ENCODE measurements around the gene CMIP.
"Not testable (repeated sequence)": the region's sequence is repeated elsewhere in the genome, so short reads cannot be mapped to it uniquely, and the experiment has no call there.

The CMIP gene

GRCh38 chr16:81675662-81676061, 231.1 kb downstream of the CMIP start:
- no peak for DNase-seq

GRCh38 chr16:81676066-81676882, 231.7 kb downstream of the CMIP start:
- DNase-seq, result no peak

DNA sequence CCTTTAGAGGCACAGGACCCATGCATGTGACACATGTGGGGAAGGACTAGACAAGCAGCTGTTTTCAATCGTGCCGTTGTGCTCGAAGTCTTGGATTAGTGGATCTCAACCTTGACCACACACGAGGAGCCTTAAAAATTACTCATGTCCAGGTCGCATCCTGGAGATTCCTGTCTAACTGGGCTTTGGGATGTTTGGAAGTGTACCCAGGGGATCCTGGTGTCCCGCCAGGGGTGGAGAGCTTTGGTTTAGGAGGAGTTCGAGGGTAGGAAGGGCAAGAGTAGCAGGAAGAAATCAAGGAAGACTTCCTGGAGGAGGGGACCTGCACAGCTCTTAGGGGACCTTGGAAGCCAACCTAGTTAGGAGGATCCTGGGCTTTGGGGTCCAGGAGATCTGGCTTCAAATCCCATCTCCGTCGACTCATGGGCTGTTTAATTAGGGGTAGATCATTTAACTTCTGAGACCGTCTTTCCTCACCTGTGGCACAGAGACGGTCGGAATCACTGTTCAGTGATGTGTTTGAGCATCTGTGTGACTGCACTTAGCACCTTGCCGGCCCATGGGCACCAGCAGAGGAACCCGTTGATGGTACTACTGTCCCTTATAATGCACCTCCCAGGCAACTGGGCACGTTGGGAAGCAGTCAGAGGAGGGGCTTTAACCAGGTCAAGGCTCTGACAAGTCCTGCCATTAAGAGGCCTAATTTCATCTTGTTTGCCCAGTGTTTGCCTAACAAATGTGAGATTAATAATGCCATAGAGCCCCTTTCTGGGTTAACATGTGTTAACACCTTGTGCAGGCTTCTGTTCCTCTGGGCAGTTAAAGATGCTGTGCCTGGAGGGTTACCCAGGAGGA, 232.5 kb downstream of the CMIP start:
- no peak for DNase-seq

- no peak for DNase-seq
Observed at GRCh38 chr16:81678326-81679095, 233.9 kb downstream of the CMIP start.

DNA sequence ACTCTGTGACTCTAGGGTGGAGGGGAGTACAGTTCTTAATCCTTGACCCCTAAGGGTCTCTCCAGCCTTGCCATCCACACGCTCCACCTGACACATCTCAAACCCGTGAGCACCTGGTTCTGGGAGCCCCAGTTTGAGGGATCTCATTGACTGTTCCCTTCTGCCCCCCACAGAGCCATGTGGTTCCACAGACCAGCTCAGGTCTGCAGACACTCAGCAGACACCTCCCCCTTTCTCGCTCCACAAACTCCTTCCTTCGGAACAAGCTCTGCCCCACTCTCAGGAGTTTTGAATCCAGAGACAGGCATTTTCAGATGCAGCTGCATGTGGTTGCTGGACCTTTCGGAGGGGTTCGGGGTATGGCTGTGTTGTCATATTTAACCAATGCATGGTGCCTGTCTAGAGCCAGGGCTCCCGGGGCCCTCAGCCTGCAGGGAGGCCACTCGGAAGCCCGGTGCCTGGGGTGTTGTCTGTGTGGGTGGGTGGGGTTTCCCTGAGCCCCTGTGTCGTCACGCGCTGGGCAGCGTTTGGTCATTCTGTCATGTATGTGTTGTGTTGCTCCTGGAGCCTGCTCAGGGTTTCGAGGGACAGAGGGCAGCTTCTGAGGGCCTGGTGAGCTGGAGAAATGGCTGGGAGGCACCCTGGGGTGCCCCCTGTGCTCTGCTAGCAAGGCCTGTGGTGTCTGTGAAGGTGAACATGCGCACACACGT, 235.3 kb downstream of the CMIP start:
- DNase-seq, result no peak

- no peak for DNase-seq
Observed at GRCh38 chr16:81680444-81681275, 236.1 kb downstream of the CMIP start.

DNA sequence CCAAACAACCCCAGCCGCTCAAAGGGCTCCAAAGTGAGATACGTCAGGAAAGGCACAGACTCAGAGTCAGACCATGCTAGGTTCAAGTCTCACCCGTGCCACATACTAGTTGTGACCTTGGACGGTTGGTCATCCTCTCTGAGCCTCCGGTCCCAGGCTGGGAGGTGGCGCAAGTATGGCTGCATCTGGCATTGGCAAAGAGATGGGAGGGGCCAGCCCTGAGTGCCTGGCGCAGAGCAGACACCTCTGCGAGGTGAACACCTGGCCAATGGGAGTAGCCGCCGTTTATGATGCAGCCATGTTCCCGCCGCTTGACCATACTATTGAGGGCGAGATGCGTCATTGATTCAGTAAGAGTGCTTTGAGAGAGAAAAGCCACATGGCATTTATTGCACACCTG, 236.7 kb downstream of the CMIP start:
- DNase-seq, result no peak

DNA sequence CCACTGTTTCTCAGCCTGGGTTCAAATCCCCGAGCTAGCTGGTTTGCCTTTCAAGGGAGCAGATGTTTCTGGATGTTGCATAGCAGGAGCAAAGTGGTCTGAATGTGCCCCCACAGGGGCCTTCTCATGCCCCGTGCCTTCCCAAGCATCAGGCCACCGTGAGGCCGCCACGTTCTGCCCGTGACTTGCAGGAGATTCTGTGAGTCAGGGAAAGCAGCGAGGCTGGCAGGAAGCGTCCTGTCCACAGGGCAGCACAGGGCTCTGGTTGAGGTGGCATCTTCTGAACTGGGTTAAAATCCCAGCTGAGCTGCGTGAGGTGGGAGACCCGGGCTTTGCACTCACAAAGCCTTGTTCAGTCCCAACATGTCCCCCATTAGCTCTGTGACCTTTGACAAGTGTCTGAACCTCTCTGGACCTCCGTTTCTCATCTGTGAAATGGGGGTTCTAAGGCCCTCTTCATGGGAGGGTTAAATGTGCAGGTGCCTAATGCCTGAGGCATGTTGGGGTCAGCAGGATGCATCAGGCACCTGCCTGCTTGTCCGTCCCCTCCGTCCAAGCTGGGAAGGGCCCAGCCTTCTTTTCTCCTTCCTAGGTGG, 239.7 kb downstream of the CMIP start:
- DNase-seq, result no peak

DNA sequence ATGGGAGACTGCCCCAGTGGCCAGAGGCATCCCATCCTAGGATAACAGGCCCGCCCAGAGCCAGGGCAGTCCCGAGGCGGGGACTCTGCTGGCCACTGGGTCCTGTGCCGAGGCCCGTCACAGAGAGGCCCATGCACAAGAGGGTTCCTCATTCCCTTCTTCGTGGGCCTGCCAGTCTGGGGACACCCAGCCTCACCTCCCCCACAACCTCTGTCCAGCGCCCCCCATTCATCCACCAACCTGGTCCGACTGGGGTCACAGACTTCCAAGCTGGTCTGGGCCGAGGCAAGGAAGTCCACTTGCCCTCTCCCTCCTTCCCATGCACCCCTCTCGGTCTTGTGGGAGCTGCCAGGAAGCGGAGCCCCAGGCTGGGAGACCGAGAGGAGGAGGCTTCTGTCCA, 240.3 kb downstream of the CMIP start:
- no peak for DNase-seq

DNA sequence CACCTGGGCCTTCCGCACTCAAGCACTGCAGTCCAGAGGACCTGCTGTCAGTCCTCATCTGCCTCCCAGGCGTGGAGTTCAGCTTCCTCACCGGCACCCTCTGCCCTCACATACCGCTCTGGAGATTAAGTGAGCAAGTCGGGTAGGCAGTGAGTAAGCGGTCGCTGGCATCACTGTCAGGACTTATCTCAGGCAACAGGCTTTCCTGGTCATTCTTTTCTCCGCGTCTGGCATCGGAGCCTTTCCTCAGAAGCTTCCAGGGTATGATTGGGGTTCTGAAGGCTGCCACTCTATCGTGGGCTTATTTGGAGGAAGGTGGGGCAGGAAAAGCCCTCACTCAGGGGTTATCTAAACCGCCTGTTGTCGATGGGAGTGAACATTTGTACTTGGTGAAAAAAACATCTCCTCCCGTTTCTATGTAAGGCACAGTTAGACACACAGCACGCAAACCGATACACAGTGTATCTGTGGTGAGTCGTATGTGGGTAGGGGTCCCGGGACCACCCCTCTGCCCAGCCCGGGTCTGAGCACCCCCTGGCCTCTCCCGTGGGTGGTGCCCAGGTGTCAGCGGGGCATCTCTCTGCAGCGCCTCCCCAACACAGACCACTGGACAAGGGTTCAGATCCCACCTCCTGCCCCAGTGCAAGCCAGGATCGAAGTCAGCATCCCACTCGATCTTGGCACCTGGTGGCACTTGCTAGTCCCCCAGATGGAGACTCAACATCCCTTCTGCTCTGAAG, 242.0 kb downstream of the CMIP start:
- no peak for DNase-seq

GRCh38 chr16:81687131-81687456, 242.5 kb downstream of the CMIP start:
- no peak for DNase-seq

GRCh38 chr16:81688182-81688581, 243.6 kb downstream of the CMIP start:
- no peak for DNase-seq

DNA sequence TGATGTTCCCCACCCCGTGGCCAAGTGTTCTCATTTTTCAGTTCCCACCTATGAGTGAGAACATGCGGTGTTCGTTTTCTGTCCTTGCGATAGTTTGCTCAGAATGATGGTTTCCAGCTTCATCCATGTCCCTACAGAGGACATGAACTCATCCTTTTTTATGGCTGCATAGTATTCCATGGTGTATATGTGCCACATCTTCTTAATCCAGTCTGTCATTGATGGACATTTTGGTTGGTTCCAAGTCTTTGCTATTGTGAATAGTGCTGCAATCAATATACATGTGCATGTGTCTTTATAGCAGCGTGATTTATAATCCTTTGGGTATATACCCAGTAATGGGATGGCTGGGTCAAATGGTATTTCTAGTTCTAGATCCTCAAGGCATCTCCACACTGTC, 244.2 kb downstream of the CMIP start:
- not testable (repeated sequence) for DNase-seq

- DNase-seq, result no peak
Observed at GRCh38 chr16:81692021-81692420, 247.4 kb downstream of the CMIP start.

DNA sequence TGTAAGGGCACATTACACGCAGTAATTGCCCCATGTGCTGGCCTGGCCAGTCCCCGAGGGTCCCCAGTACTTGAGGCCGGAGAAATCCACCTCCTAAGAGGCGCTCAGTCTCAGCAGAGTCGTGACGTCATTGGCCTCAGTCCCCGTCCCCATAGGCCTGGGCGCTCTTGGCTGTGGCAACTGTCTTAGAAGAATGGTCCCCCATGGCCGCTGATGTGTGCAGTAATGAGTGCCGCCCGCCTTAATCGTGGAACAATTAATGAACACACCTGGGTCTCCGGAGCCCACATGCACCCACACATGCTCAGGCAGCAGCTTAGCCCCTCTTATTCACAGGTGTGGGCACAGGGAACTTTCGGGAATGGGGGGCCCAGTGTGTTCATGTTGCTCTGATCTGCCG, 248.0 kb downstream of the CMIP start:
- no peak for DNase-seq

GRCh38 chr16:81693041-81693743, 248.6 kb downstream of the CMIP start:
- no peak for DNase-seq

GRCh38 chr16:81693744-81694303, 249.2 kb downstream of the CMIP start:
- DNase-seq, result no peak

- DNase-seq, result no peak
Observed at GRCh38 chr16:81694494-81695280, 250.1 kb downstream of the CMIP start.

Data from activated CD4-positive, alpha-beta T cell treated with anti-CD3 and anti-CD28 coated beads, Interleukin-2, Interleukin-6, amounts not matched to agents 100 ng/mL and 50 ng/mL, durations not matched to agents 16 hours and 8 hours (primary cell).